NCI-H1048 (cell line): Measurements from ENCODE around the gene DUOX1.

Experiments used
- DNase-seq: peaks from one replicate; lab custom pipeline; 2025; lab: John Stamatoyannopoulos, UW

Gene DUOX1

GRCh38 chr15:45106002-45106790 lies 23.6 kb upstream of the DUOX1 start:
- no peak for DNase-seq

GRCh38 chr15:45107941-45108630 lies 21.7 kb upstream of the DUOX1 start:
- no peak for DNase-seq

- no peak for DNase-seq
Observed at GRCh38 chr15:45110256-45110820, 19.5 kb upstream of the DUOX1 start.

- no peak for DNase-seq
Observed at GRCh38 chr15:45111390-45112142, 18.2 kb upstream of the DUOX1 start.

GRCh38 chr15:45112143-45112590 lies 17.6 kb upstream of the DUOX1 start:
- DNase-seq = no peak

GRCh38 chr15:45112591-45113379 lies 17.0 kb upstream of the DUOX1 start:
- no peak for DNase-seq

- no peak for DNase-seq
Observed at GRCh38 chr15:45113380-45113990, 16.3 kb upstream of the DUOX1 start.

GRCh38 chr15:45114076-45114750 lies 15.6 kb upstream of the DUOX1 start, which contains the start of the genes DUOX2 and DUOXA2:
Gene DUOX2, minus strand, starts transcription at chr15:45114172. Its CDS starts 761 bp downstream, at chr15:45113411.
Gene DUOXA2, plus strand, starts transcription at chr15:45114326. Its CDS starts 280 bp downstream, at chr15:45114606.
- DNase-seq = no peak

DNA sequence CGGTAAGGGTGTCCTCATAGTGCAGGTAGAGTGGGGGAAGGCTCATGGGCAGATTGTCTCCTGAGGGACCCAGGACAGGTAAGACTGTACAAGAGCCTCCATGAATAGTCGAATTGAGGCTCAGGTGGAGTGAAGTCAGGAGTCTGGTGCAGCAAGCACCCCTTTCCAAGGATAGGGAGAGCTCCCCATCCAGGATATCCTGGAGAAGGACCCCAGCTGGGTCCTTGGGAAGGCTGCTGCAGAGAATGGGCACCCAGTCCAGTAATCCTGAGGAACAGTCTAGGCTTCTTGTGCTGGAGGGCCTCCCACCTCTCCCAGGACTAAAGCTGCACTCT lies 15.1 kb upstream of the DUOX1 start:
- no peak for DNase-seq

DNA sequence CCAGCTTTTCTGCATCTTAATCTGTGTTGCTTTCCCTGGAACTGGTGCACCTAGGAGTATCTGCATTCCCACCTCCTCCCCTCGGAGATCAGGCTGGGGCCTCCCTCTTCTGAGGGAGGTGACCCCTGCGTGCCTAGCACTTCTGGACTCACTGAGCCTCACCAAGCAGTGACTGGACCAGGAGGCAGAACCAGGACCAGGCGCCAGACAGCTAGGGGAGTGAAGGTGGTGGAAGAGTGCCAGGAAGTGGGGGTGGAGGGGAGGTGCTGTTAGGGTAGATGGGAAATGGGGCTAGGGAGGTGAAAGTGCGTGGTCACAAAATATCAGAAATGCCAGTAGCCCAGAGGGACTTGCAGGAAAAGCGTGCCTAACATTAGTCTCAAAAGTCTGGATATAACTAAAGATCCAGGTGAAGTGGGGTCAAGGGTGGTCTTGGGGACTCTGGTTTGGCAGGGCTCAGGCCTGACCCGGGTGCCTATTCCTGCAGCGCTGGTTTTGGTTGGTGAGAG lies 14.4 kb upstream of the DUOX1 start:
- no peak for DNase-seq

DNA sequence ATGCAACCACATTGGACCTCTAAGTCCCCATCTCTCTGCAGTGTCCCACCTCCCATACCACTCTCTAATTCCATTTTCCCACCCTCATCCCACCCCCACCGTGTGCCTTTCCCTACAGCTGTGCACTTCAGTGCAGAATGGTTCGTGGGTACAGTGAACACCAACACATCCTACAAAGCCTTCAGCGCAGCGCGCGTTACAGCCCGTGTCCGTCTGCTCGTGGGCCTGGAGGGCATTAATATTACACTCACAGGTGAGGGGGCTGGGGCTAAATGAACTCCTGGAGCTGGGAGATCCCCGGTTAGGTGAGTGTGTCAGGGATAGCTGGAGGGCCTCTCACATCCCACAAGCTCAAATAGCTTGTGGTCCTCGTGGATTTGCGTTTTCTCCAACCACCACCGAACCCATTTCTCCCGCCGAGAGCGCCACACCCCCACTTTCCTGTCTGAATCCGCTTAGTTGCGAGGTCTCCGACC lies 13.8 kb upstream of the DUOX1 start:
- no peak for DNase-seq

DNA sequence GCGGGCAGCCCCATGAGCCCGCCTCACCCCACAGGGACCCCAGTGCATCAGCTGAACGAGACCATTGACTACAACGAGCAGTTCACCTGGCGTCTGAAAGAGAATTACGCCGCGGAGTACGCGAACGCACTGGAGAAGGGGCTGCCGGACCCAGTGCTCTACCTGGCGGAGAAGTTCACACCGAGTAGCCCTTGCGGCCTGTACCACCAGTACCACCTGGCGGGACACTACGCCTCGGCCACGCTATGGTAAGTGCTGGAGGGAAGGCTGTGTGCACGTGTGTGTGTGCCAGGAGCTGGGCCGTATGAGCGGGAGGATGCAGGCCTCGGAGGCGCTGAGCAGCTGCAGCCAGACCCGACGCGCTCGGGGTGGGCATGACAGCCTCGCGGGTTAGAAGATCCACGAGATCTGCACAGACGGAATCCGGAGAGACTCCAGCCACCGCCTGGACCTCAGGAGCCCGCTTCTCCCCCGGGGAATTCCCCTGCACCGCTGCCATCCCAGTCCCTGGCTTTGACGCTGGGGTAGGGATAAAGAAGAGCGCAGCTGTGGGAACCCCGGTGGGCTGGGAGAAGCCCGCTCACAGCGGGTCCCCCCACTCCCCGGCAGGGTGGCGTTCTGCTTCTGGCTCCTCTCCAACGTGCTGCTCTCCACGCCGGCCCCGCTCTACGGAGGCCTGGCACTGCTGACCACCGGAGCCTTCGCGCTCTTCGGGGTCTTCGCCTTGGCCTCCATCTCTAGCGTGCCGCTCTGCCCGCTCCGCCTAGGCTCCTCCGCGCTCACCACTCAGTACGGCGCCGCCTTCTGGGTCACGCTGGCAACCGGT lies 13.1 kb upstream of the DUOX1 start:
- DNase-seq = no peak

DNA sequence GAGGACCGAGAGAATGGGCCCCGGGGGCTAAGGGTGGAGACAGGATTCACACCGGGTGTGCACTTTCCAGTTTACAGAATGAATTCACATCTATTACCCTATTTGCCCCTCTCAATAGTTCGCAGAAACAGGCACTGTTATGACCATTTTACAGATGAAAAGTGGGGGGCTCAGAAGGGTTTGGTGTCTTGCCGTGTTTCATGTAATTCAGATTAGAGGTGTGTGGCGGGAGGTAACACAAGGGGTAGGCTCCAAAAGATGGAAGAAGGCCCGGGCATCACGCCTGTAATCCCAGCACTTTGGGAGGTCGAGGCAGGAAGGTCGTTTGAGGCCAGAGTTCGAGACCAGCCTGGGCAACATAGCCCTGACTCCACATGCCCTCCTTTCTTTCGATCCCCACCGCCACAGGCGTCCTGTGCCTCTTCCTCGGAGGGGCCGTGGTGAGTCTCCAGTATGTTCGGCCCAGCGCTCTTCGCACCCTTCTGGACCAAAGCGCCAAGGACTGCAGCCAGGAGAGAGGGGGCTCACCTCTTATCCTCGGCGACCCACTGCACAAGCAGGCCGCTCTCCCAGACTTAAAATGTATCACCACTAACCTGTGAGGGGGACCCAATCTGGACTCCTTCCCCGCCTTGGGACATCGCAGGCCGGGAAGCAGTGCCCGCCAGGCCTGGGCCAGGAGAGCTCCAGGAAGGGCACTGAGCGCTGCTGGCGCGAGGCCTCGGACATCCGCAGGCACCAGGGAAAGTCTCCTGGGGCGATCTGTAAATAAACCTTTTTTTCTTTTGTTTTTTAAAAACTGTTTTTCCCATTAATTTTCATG lies 12.3 kb upstream of the DUOX1 start:
- no peak for DNase-seq

GRCh38 chr15:45118131-45118588 lies 11.6 kb upstream of the DUOX1 start:
- peak; percentile 84 for DNase-seq

- no peak for DNase-seq
Observed at GRCh38 chr15:45118996-45119395, 10.8 kb upstream of the DUOX1 start.

DNA sequence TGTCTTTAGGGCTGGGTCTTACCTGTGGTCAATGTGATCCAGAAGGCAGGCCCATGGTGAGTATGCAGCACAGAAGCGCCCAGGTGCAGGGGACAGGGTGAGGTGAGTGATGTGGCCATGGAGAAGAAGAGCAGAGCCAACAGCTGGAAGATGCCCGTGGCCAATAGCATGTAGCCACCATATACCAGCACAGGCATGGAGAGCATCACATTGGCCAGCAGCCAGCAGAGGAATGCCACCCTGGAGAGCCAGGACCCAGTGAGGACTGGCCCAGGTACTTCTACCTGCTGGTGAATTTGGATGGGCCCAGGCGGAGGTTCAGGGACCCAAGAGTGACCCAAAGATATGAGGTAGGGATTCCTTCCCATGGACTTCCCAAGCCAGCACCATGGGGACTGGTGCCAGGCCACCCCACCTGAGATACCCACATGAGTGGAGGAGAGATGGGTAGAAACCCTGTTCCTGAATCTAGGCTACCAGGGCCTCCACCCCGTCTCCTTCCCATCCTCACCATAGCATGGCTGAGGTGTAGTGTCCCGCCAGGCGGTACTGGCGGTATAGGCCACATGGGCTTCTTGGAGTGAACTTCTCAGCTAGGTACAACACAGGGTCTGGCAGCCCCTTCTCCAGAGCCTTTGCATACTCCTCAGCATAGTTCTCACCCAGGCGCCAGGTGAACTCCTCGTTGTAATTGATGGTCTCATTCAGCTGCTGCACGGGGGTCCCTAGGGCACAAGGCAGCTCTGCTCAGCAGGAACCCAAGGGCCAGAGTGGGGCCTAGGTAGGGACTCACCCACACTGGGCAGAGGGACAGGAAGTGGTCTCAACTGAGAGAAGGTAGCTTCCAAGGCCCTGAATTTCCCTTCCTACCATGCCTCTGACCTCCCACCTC lies 9.5 kb upstream of the DUOX1 start:
- DNase-seq = no peak

- DNase-seq = no peak
Observed at GRCh38 chr15:45121020-45121419, 8.8 kb upstream of the DUOX1 start.
